Liver (tissue), 9 donors: Measurements from ENCODE around the gene RHBDF2. TPM values are rescaled to one million over a fixed set of nuclear protein-coding genes. Genes with fewer than 3 reads are reported as not detected.

Experiments
- DNase-seq: peaks from one replicate; pipeline ENCODE4 v3.0.0-alpha.2; 2017; ENCODE audit warnings: low spot score
- H3K27ac ChIP-seq, 2 donors: one replicate each; pipeline ENCODE4 v1.7.0; 2013; ENCODE audit warnings: inconsistent platforms in 2 of 2, low read length in 2 of 2, control low read depth in 1 of 2, low read depth in 1 of 2, mild to moderate bottlenecking in 1 of 2
- H3K27me3 ChIP-seq, 4 donors: one replicate each; pipeline versions ENCODE4 v1.6.1 to v1.7.0; 2013; ENCODE audit warnings: low read length in 3 of 4, inconsistent platforms in 1 of 4, mild to moderate bottlenecking in 1 of 4, moderate library complexity in 1 of 4; ENCODE audit not compliant: control insufficient read depth in 4 of 4, insufficient read depth in 4 of 4
- H3K36me3 ChIP-seq, 4 donors: one replicate each; pipeline versions ENCODE4 v1.6.1 to v1.7.0; 2013; ENCODE audit warnings: low read length in 3 of 4, mild to moderate bottlenecking in 3 of 4, low read depth in 1 of 4, moderate library complexity in 1 of 4; ENCODE audit not compliant: control insufficient read depth in 4 of 4, insufficient read depth in 3 of 4
- H3K4me1 ChIP-seq, 4 donors: one replicate each; pipeline versions ENCODE4 v1.6.1 to v1.7.0; 2013; ENCODE audit warnings: low read length in 3 of 4, mild to moderate bottlenecking in 3 of 4, moderate library complexity in 1 of 4; ENCODE audit not compliant: control insufficient read depth in 4 of 4, insufficient read depth in 4 of 4
- H3K4me3 ChIP-seq, 3 donors: one replicate each; pipeline versions ENCODE4 v1.6.1 to v1.7.0; 2013; ENCODE audit warnings: low read length in 3 of 3, control low read depth in 1 of 3, low read depth in 1 of 3, mild to moderate bottlenecking in 1 of 3
- H3K9ac ChIP-seq, 2 donors: one replicate each; pipeline ENCODE4 v1.7.0; 2013; ENCODE audit warnings: low read length in 2 of 2, mild to moderate bottlenecking in 2 of 2, moderate library complexity in 2 of 2, control low read depth in 1 of 2, low read depth in 1 of 2
- H3K9me3 ChIP-seq, 4 donors: one replicate each; pipeline versions ENCODE4 v1.6.1 to v1.7.0; 2013; ENCODE audit warnings: low read length in 3 of 4; ENCODE audit not compliant: control insufficient read depth in 4 of 4
- EGR1 ChIP-seq, 2 donors: IDR thresholded peaks; 2 replicates each; pipeline ENCODE4 v1.6.1; 2016 to 2018; ENCODE audit warnings: antibody characterized with exemption in 2 of 2, low read depth in 2 of 2
- FOXA1 ChIP-seq: IDR thresholded peaks from 2 replicates; pipeline ENCODE4 v1.6.1; 2016; ENCODE audit warnings: antibody characterized with exemption
- FOXA2 ChIP-seq: IDR thresholded peaks from 2 replicates; pipeline ENCODE4 v1.6.1; 2016; ENCODE audit warnings: antibody characterized with exemption
- GABPA ChIP-seq, 2 donors: IDR thresholded peaks in 1 of 2; conservative IDR thresholded peaks in 1 of 2; 2 replicates each; pipeline ENCODE4 v1.6.1; 2016; ENCODE audit warnings: antibody characterized with exemption in 2 of 2, mild to moderate bottlenecking in 1 of 2, moderate library complexity in 1 of 2
- HNF4A ChIP-seq, 2 donors: conservative IDR thresholded peaks; 2 replicates each; pipeline ENCODE4 v1.6.1; 2016; ENCODE audit warnings: antibody characterized with exemption in 2 of 2, mild to moderate bottlenecking in 2 of 2
- HNF4G ChIP-seq: IDR thresholded peaks from 2 replicates; pipeline ENCODE4 v1.6.1; 2016; ENCODE audit warnings: antibody characterized with exemption
- JUND ChIP-seq, 2 donors: IDR thresholded peaks; 2 replicates each; pipeline ENCODE4 v1.6.1; 2016; ENCODE audit warnings: antibody characterized with exemption in 2 of 2
- NR2F2 ChIP-seq: IDR thresholded peaks from 2 replicates; pipeline ENCODE4 v1.6.1; 2016; ENCODE audit warnings: antibody characterized with exemption
- RAD21 ChIP-seq, 2 donors: IDR thresholded peaks; 2 replicates each; pipeline ENCODE4 v1.6.1; 2016; ENCODE audit warnings: antibody characterized with exemption in 2 of 2, mild to moderate bottlenecking in 2 of 2
- RXRA ChIP-seq, 2 donors: IDR thresholded peaks; 2 replicates each; pipeline ENCODE4 v1.6.1; 2017 to 2018; ENCODE audit warnings: antibody characterized with exemption in 2 of 2, mild to moderate bottlenecking in 1 of 2
- SP1 ChIP-seq: IDR thresholded peaks from 2 replicates; pipeline ENCODE4 v1.6.1; 2018; ENCODE audit warnings: antibody characterized with exemption, mild to moderate bottlenecking
- TAF1 ChIP-seq: conservative IDR thresholded peaks from 2 replicates; pipeline ENCODE4 v1.6.1; 2016; ENCODE audit warnings: antibody characterized with exemption, mild to moderate bottlenecking
- YY1 ChIP-seq: IDR thresholded peaks from 2 replicates; pipeline ENCODE4 v1.6.1; 2016; ENCODE audit warnings: antibody characterized with exemption, mild to moderate bottlenecking
- WGBS: extraction: QIAGEN DNeasy Blood & Tissue Kit; methylation state at CpG from one replicate; pipeline ENCODE4 v1.1.7; 2013; 5-methylcytosine and 5-hydroxymethylcytosine counted together
- polyA plus RNA-seq, 2 donors: library from polyadenylated mRNA; stranded (reverse) in 1 of 2; unstranded in 1 of 2; fragments of 200-250 nt in 1 of 2; fragments of >200 nt in 1 of 2; fragmentation: Nextera tagmentation in 1 of 2; extraction: Ambion mirVana in 1 of 2; gene quantifications; one replicate each; pipeline versions ENCODE4 v1.2.1 to v1.2.3, GENCODE V29; 2013 to 2015
- total RNA-seq, 2 donors: library from RNA; depleted of rRNA; stranded (reverse); fragments of >200 nt; gene quantifications; one replicate each; pipeline ENCODE4 v1.2.3, GENCODE V29; 2014
- TF ChIP-seq, protein P1 (sequence below): IDR thresholded peaks from 2 replicates; pipeline ENCODE4 v1.6.1; 2016; ENCODE audit warnings: antibody characterized with exemption
- TF ChIP-seq, protein P2 (sequence below): IDR thresholded peaks from 2 replicates; pipeline ENCODE4 v1.6.1; 2016; ENCODE audit warnings: antibody characterized with exemption
- TF ChIP-seq, protein P3 (sequence below): IDR thresholded peaks from 2 replicates; pipeline ENCODE4 v1.6.1; 2016; ENCODE audit warnings: antibody characterized with exemption
- TF ChIP-seq, protein P4 (sequence below): fragments of 150-350 bp; IDR thresholded peaks from 2 replicates; pipeline ENCODE4 v1.5.1; 2017; ENCODE audit warnings: improper control_type of control experiment, low read depth, low read length; ENCODE audit not compliant: missing input control
- TF ChIP-seq, protein P5 (sequence below): IDR thresholded peaks from 2 replicates; pipeline ENCODE4 v1.6.1; 2016; ENCODE audit warnings: antibody characterized with exemption, mild to moderate bottlenecking
- donor health status: healthy.
- donor health status: healthy.
- donor health status: healthy.
- donor health status: healthy.
- donor health status: healthy.

RHBDF2 gene
- total and polyA plus RNA-seq, 4 donors, result 2.9 to 6.7 (median 4.6) TPM

DNA sequence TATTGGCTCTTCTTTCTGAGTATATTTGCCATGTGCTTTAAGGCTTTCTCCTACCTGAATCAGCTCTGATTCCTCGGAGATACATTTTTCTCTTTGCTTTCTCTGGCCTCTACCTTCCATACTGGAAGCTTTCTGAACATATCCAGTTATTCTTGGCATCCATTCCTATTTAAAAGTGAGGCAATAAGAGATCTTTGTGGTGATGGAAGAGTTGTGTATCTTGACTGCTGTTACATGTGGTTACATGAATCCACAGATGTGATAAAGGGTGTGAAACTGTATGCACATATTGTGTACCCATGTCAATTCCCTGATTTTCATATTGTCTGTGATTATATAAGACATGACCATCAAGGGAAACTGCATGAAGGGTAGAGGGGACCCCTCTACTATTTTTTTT lies 72.7 kb downstream of the RHBDF2 start:
- no peak for DNase-seq
- H3K9ac ChIP-seq, result no peak overlapping the region
- no peak for TF ChIP-seq YY1
- TF ChIP-seq, protein P1, sequence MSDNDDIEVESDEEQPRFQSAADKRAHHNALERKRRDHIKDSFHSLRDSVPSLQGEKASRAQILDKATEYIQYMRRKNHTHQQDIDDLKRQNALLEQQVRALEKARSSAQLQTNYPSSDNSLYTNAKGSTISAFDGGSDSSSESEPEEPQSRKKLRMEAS, result no peak
- TF ChIP-seq SP1, result no peak
- TF ChIP-seq, protein P2, sequence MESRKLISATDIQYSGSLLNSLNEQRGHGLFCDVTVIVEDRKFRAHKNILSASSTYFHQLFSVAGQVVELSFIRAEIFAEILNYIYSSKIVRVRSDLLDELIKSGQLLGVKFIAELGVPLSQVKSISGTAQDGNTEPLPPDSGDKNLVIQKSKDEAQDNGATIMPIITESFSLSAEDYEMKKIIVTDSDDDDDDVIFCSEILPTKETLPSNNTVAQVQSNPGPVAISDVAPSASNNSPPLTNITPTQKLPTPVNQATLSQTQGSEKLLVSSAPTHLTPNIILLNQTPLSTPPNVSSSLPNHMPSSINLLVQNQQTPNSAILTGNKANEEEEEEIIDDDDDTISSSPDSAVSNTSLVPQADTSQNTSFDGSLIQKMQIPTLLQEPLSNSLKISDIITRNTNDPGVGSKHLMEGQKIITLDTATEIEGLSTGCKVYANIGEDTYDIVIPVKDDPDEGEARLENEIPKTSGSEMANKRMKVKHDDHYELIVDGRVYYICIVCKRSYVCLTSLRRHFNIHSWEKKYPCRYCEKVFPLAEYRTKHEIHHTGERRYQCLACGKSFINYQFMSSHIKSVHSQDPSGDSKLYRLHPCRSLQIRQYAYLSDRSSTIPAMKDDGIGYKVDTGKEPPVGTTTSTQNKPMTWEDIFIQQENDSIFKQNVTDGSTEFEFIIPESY, result no peak
- no peak for TF ChIP-seq JUND (IDR thresholded peaks at IDR 0.05)
- TF ChIP-seq TAF1, result no peak
- no peak for TF ChIP-seq HNF4G
- TF ChIP-seq FOXA1, result no peak
- no peak for TF ChIP-seq FOXA2
- no peak for TF ChIP-seq RAD21 (IDR thresholded peaks at IDR 0.05)
- TF ChIP-seq, protein P3, sequence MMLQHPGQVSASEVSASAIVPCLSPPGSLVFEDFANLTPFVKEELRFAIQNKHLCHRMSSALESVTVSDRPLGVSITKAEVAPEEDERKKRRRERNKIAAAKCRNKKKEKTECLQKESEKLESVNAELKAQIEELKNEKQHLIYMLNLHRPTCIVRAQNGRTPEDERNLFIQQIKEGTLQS, result no peak
- TF ChIP-seq HNF4A (conservative IDR thresholded peaks at IDR 0.05), result no peak
- no peak for TF ChIP-seq NR2F2
- no peaks in the 10 kb centered on the region for H3K9me3 ChIP-seq
- H3K4me3 ChIP-seq, result no peak overlapping the region
- WGBS, result 97% methylated on average over 1 of the region's 1 CpG
- peaks cover 0 to 1% (median 0%) of the 10 kb centered on the region in 4 donors for H3K36me3 ChIP-seq
- H3K4me1 ChIP-seq, result no peaks in the 10 kb centered on the region
- no peak overlapping the region for H3K27ac ChIP-seq
- no peaks in the 10 kb centered on the region for H3K27me3 ChIP-seq

DNA sequence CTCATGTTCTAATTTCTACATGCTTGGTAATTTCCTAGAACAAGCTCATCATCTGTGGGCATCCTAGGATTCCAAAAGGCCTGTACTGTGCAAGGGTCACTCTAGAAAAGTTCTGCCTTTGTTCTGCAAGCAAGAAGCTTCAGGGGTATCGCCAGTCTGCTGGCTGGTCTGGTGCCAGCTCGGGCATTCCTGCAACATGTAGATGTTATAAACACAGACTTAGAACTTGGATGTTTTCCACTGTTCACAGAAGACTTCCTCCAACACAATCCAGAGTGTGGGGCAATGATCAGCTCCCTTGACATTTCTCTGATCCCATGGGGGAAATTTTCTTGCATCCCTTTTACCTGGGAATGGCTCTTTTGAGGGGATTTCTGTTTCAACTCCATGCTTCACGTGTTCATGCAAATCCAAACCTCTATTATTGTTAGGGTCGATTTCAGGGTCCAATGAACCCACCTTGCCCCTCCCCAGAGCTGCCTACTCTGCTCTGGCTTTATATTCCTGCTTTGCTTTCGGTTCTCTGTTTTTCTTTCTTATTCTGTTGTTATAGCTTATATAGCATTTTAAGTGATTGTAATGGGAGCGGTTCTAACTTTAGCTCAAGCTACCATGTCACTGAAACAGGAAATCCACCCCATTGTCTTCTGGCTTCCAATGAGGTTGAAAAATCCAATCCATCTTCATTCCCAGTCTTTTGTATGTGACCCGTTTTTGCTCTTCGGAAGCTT lies 73.6 kb downstream of the RHBDF2 start:
- WGBS, result 78% methylated on average over 8 of the region's 8 CpGs
- H3K4me1 ChIP-seq, result no peaks in the 10 kb centered on the region
- no peak overlapping the region for H3K27ac ChIP-seq
- H3K9ac ChIP-seq, result no peak overlapping the region
- H3K4me3 ChIP-seq, result no peak overlapping the region
- H3K9me3 ChIP-seq, result no peaks in the 10 kb centered on the region
- H3K36me3 ChIP-seq, result peaks cover 0 to 1% (median 0%) of the 10 kb centered on the region in 4 donors
- H3K27me3 ChIP-seq, result no peaks in the 10 kb centered on the region
- DNase-seq, result no peak
- TF ChIP-seq EGR1 (IDR thresholded peaks at IDR 0.05; ENCODE audit: low read depth in 2 of 2) (no peak), RAD21 (IDR thresholded peaks at IDR 0.05) (no peak), RXRA (IDR thresholded peaks at IDR 0.05) (no peak), FOXA2 (no peak), JUND (IDR thresholded peaks at IDR 0.05) (no peak), HNF4A (conservative IDR thresholded peaks at IDR 0.05) (no peak), TAF1 (no peak), HNF4G (no peak), FOXA1 (no peak), NR2F2 (no peak), GABPA (IDR thresholded peaks at IDR 0.05 in 1 of 2, conservative IDR thresholded peaks at IDR 0.05 in 1 of 2) (no peak), SP1 (no peak)
- TF ChIP-seq, protein P4, sequence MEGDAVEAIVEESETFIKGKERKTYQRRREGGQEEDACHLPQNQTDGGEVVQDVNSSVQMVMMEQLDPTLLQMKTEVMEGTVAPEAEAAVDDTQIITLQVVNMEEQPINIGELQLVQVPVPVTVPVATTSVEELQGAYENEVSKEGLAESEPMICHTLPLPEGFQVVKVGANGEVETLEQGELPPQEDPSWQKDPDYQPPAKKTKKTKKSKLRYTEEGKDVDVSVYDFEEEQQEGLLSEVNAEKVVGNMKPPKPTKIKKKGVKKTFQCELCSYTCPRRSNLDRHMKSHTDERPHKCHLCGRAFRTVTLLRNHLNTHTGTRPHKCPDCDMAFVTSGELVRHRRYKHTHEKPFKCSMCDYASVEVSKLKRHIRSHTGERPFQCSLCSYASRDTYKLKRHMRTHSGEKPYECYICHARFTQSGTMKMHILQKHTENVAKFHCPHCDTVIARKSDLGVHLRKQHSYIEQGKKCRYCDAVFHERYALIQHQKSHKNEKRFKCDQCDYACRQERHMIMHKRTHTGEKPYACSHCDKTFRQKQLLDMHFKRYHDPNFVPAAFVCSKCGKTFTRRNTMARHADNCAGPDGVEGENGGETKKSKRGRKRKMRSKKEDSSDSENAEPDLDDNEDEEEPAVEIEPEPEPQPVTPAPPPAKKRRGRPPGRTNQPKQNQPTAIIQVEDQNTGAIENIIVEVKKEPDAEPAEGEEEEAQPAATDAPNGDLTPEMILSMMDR, result no peak
- TF ChIP-seq, protein P5, sequence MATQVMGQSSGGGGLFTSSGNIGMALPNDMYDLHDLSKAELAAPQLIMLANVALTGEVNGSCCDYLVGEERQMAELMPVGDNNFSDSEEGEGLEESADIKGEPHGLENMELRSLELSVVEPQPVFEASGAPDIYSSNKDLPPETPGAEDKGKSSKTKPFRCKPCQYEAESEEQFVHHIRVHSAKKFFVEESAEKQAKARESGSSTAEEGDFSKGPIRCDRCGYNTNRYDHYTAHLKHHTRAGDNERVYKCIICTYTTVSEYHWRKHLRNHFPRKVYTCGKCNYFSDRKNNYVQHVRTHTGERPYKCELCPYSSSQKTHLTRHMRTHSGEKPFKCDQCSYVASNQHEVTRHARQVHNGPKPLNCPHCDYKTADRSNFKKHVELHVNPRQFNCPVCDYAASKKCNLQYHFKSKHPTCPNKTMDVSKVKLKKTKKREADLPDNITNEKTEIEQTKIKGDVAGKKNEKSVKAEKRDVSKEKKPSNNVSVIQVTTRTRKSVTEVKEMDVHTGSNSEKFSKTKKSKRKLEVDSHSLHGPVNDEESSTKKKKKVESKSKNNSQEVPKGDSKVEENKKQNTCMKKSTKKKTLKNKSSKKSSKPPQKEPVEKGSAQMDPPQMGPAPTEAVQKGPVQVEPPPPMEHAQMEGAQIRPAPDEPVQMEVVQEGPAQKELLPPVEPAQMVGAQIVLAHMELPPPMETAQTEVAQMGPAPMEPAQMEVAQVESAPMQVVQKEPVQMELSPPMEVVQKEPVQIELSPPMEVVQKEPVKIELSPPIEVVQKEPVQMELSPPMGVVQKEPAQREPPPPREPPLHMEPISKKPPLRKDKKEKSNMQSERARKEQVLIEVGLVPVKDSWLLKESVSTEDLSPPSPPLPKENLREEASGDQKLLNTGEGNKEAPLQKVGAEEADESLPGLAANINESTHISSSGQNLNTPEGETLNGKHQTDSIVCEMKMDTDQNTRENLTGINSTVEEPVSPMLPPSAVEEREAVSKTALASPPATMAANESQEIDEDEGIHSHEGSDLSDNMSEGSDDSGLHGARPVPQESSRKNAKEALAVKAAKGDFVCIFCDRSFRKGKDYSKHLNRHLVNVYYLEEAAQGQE, result no peak
- TF ChIP-seq, protein P3, result no peak
- TF ChIP-seq, protein P1, result no peak
